Fibroblast of mammary gland (primary cell): ENCODE data around the gene PLCH1.
A peak's percentile ranks its signal among the peaks of the same experiment; 100 is the strongest.
"Not testable (repeated sequence)": the region's sequence is repeated elsewhere in the genome, so short reads cannot be mapped to it uniquely, and the experiment has no call there.

Experiments used
- DNase-seq: peaks from one replicate; pipeline ENCODE4 v3.0.0-alpha.2; 2010; ENCODE audit warnings: low read depth
- H3K4me3 ChIP-seq: 2 replicates; pipeline ENCODE4 v1.5.1; 2011; ENCODE audit warnings: low read depth, mild to moderate bottlenecking, low read length, moderate library complexity; ENCODE audit not compliant: control insufficient read depth
- TF ChIP-seq, protein P1 (sequence below): conservative IDR thresholded peaks from 2 replicates; pipeline ENCODE4 v1.5.1; 2011; ENCODE audit warnings: low read depth, low read length, inconsistent platforms; ENCODE audit not compliant: control insufficient read depth, insufficient read depth

PLCH1 gene

GRCh38 chr3:155407971-155408370 is 336.9 kb downstream of the PLCH1 start:
- no peak overlapping the region for H3K4me3 ChIP-seq
- peak; percentile 43 for DNase-seq
- TF ChIP-seq, protein P1, sequence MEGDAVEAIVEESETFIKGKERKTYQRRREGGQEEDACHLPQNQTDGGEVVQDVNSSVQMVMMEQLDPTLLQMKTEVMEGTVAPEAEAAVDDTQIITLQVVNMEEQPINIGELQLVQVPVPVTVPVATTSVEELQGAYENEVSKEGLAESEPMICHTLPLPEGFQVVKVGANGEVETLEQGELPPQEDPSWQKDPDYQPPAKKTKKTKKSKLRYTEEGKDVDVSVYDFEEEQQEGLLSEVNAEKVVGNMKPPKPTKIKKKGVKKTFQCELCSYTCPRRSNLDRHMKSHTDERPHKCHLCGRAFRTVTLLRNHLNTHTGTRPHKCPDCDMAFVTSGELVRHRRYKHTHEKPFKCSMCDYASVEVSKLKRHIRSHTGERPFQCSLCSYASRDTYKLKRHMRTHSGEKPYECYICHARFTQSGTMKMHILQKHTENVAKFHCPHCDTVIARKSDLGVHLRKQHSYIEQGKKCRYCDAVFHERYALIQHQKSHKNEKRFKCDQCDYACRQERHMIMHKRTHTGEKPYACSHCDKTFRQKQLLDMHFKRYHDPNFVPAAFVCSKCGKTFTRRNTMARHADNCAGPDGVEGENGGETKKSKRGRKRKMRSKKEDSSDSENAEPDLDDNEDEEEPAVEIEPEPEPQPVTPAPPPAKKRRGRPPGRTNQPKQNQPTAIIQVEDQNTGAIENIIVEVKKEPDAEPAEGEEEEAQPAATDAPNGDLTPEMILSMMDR = no peak

GRCh38 chr3:155407331-155407730 is 337.5 kb downstream of the PLCH1 start:
- TF ChIP-seq, protein P1 = no peak
- H3K4me3 ChIP-seq = no peak overlapping the region

DNA sequence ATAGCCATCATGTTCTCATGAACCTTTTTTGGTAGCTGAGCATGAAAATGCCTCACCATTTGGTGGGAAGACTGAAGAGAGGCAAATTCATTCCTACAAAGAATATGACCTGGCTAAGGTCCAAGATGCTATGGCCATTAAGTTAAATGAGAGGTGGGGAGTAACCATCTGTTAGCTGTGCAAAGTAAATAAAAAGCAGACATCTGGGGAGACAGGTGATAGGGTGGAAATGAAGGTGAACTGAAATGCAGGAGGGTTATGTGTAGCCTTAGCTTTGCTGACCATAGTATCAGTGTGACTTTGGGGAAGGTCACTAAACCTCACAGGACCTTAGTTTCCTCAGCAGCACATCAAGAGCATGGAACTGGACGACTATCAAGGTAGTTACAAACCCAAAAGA is 340.4 kb downstream of the PLCH1 start:
- DNase-seq = no peak
- H3K4me3 ChIP-seq = no peak overlapping the region
- TF ChIP-seq, protein P1 = no peak

More at GRCh38 chr3:155407331-155407730, 337.5 kb downstream of the PLCH1 start:
- DNase-seq = peak; percentile 15

GRCh38 chr3:155402656-155403055 is 342.2 kb downstream of the PLCH1 start:
- TF ChIP-seq, protein P1 = no peak
- H3K4me3 ChIP-seq = no peak overlapping the region
- DNase-seq = no peak

- no peak overlapping the region for H3K4me3 ChIP-seq
- TF ChIP-seq, protein P1 = no peak
- DNase-seq = no peak
These were observed 346.8 kb downstream of the PLCH1 start for GRCh38 chr3:155398046-155398445.

DNA sequence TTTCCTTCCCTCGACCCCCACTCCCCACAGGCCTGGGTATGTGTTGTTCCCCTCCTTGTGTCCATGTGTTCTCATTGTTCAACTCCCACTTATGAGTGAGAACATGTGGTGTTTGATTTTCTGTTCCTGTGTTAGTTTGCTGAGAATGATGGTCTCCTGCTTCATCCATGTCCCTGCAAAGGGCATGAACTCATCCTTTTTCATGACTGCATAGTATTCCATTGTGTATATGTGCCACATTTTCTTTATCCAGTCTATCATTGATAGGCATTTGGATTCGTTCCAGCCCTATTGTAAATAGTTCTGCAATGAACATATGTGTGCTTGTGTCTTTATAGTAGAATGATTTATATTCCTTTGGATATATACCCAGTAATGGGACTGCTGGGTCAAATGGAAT is 350.0 kb downstream of the PLCH1 start:
- not testable (repeated sequence) for DNase-seq, H3K4me3 ChIP-seq

GRCh38 chr3:155394240-155394639 is 350.6 kb downstream of the PLCH1 start:
- no peak overlapping the region for H3K4me3 ChIP-seq
- no peak for DNase-seq
- TF ChIP-seq, protein P1 = no peak
